Lower leg skin (tissue), 3 donors: ENCODE results near the gene EXO5.

Experiments used
- POLR2A ChIP-seq, 2 donors: fragments of 450-650 bp; IDR thresholded peaks; one replicate each; pipeline ENCODE4 v1.6.1; 2016 to 2017; ENCODE audit warnings: antibody characterized with exemption in 2 of 2, mild to moderate bottlenecking in 1 of 2, moderate library complexity in 1 of 2
- TF ChIP-seq, protein P1 (sequence below), 3 donors: fragments of 450-650 bp; IDR thresholded peaks; one replicate each; pipeline ENCODE4 v1.5.1; 2016; ENCODE audit warnings: antibody characterized with exemption in 3 of 3, mild to moderate bottlenecking in 3 of 3, moderate library complexity in 2 of 3

- TF ChIP-seq POLR2A (IDR thresholded peaks at IDR 0.05): no peak
- TF ChIP-seq, protein P1, sequence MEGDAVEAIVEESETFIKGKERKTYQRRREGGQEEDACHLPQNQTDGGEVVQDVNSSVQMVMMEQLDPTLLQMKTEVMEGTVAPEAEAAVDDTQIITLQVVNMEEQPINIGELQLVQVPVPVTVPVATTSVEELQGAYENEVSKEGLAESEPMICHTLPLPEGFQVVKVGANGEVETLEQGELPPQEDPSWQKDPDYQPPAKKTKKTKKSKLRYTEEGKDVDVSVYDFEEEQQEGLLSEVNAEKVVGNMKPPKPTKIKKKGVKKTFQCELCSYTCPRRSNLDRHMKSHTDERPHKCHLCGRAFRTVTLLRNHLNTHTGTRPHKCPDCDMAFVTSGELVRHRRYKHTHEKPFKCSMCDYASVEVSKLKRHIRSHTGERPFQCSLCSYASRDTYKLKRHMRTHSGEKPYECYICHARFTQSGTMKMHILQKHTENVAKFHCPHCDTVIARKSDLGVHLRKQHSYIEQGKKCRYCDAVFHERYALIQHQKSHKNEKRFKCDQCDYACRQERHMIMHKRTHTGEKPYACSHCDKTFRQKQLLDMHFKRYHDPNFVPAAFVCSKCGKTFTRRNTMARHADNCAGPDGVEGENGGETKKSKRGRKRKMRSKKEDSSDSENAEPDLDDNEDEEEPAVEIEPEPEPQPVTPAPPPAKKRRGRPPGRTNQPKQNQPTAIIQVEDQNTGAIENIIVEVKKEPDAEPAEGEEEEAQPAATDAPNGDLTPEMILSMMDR (IDR thresholded peaks at IDR 0.05): no peak
These were observed 33.3 kb upstream of the EXO5 start for GRCh38 chr1:40475268-40475667.
